ENCODE data around the gene RERE. TPM values are rescaled to one million over a fixed set of nuclear protein-coding genes. Genes with fewer than 3 reads are reported as not detected.

The RERE gene
- total RNA-seq, 1 donor from 2014 or later = 134 TPM

- no peak for DNase-seq (ENCODE audit: low spot score)
- ATAC-seq = no peak
- intact Hi-C loops (cut with DNase I) = no loop called here
These were observed 373.8 kb downstream of the RERE start for GRCh38 chr1:8443558-8444194.

DNA sequence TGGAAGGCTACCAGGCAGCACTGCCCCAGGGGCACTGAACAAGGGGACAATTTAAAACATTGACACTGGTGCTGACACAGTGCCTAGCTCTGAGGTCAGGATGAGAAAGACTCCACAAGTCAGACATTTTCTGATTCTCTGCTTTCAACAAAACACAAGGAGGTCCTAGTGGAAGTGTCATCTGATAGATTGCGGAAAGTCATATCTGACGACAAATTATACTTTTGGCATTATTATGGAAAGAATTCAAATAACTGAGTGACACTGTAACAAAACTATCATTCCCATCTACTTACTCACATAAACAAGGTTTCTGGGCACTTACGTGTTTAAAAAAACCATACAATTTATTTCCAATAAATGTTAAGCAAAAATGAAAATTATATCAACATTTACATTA lies 376.0 kb downstream of the RERE start:
- DNase-seq (ENCODE audit: low spot score) (no peak), ATAC-seq (no peak)
- intact Hi-C loops (cut with DNase I) = no loop called here

GRCh38 chr1:8439015-8439702 lies 378.3 kb downstream of the RERE start:
- ATAC-seq = peak; percentile 97
- intact Hi-C loops (cut with DNase I) = no loop called here
- DNase-seq (ENCODE audit: low spot score) = peak; percentile 90

- ATAC-seq (peak; percentile 73), DNase-seq (ENCODE audit: low spot score) (no peak)
- intact Hi-C loops (cut with DNase I) = no loop called here
These were observed 379.0 kb downstream of the RERE start for GRCh38 chr1:8438489-8438888.

DNA sequence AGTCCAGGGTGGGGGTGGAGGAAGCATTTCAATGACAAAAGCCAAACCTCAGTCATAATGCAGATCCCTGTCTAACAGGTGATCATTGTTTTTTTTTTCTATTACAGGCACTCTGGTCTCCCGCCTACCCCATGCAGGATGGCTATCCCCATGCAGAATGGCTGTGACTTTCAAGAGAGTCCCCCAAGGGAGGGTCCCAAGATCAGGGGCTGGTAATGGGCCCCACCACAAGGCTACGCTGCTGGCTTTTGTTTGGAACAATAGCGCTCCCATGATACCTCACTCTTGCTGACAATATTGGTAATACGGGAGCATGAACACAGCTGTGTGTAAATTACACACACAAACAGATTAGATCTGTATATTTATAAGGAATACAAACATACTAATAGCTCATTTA lies 380.1 kb downstream of the RERE start:
- ATAC-seq = no peak
- intact Hi-C loops (cut with DNase I) = no loop called here
- DNase-seq (ENCODE audit: low spot score) = no peak

- intact Hi-C loops (cut with DNase I) = no loop called here
- ATAC-seq = no peak
These were observed 381.8 kb downstream of the RERE start for GRCh38 chr1:8435569-8436071.

DNA sequence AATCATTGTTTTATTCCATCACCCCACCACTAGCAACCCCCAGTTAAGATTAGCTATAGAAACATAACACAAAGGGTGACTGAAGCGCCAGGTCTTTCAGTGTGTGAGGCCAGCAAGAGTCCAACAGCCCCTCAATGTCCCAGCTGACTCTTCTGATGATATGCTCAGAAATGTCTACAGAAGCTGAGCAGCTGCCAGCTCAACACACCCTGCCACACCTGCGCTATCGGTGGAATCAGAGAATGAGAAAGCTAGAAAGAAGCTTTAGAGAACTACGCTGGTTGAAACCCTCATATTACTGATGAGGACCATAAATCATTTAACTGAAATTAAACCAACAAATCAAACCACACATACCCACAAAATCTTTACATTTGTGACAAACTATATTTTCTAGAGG lies 383.3 kb downstream of the RERE start:
- ATAC-seq (no peak), DNase-seq (ENCODE audit: low spot score) (no peak)
- intact Hi-C loops (cut with DNase I) = no loop called here

More at GRCh38 chr1:8435569-8436071, 381.8 kb downstream of the RERE start:
- no peak for DNase-seq (ENCODE audit: low spot score)

GRCh38 chr1:8431784-8432183 lies 385.7 kb downstream of the RERE start:
- intact Hi-C loops (cut with DNase I) = no loop called here
- DNase-seq (ENCODE audit: low spot score) (no peak), ATAC-seq (no peak)

DNA sequence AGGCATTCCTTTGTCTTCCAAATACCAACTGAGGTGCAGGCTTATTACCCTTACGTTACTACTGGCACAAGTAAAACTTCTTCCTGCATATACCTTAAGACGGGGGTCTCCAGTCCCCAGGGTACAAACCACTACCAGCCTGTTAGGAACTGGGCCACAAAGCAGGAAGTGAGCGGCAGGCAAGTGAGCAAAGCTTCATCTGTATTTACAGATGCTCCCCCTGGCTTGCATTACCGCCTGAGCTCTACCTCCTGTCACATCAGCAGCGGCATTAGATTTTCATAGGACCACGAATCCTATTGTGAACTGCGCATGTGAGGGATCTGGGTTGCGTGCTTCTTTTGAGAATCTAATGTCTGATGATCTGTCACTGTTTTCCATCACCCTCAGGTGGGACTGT lies 386.4 kb downstream of the RERE start:
- intact Hi-C loops (cut with DNase I) = no loop called here
- no peak for ATAC-seq
- no peak for DNase-seq (ENCODE audit: low spot score)

GRCh38 chr1:8430476-8430875 lies 387.0 kb downstream of the RERE start:
- no peak for DNase-seq (ENCODE audit: low spot score)
- ATAC-seq = no peak
- intact Hi-C loops (cut with DNase I) = no loop called here

- intact Hi-C loops (cut with DNase I) = no loop called here
- ATAC-seq (no peak), DNase-seq (ENCODE audit: low spot score) (no peak)
These were observed 387.8 kb downstream of the RERE start for GRCh38 chr1:8429549-8430110.

GRCh38 chr1:8428441-8428840 lies 389.0 kb downstream of the RERE start:
- intact Hi-C loops (cut with DNase I) = no loop called here
- DNase-seq (ENCODE audit: low spot score) (no peak), ATAC-seq (no peak)

GRCh38 chr1:8427986-8428385 lies 389.5 kb downstream of the RERE start:
- intact Hi-C loops (cut with DNase I) = no loop called here
- ATAC-seq = peak; percentile 47
- no peak for DNase-seq (ENCODE audit: low spot score)

DNA sequence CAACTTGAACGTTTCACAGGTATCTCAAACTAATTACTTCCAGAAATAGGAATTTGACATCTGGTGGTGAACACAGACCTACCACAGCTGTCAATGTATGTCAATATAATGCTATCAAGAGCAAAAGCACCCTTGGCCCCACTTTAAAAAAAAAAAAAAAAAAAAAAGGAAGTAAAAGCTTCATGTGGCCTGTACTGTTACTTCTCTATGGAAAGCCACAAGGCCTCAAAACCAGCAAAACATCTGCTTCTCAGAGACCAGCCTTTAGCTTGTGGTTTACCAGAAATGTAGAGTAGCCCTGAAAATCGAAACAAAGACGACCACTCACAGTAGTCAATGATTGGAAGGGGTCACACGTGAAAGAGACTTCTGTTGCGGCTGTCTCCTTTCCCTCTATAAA lies 389.9 kb downstream of the RERE start:
- ATAC-seq (peak; percentile 10), DNase-seq (ENCODE audit: low spot score) (no peak)
- intact Hi-C loops (cut with DNase I) = no loop called here

DNA sequence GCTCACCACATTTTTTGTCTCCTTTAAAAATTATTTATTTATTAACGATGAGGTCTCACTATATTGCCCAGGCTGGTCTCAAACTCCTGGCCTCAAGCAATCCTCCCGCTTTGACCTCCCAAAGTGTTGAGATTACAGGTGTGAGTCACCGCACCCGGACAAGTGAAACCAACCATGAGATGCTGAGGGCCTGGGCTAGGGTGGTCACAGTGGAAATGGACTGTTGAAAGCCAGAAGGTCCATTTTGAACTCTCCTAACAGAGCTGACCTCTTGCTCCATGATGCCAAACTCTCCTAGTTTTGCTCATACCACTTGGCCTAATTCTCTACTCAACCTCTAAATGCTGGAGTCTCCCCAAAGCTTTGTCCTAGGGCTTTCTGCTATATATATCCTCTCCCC lies 390.4 kb downstream of the RERE start:
- DNase-seq (ENCODE audit: low spot score) = no peak
- ATAC-seq = no peak
- intact Hi-C loops (cut with DNase I) = no loop called here

DNA sequence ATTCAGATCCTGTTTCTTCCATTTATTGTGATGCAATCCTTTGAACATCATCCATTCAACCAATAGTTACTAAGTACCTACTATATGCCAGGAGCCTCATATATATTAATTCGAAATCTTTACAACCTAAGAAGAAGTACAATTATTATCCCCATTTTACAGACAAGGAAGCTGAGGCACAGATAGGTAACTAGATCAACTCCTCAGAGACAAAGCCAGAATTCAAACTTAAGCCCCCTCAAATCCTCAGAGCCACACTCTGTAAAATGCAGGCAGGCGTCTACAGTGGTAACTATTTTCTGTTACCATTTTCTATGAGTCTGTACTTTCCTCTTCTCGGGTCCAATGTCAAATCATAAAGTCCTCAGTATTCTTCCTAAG lies 391.7 kb downstream of the RERE start:
- ATAC-seq (no peak), DNase-seq (ENCODE audit: low spot score) (no peak)
- intact Hi-C loops (cut with DNase I) = no loop called here

DNA sequence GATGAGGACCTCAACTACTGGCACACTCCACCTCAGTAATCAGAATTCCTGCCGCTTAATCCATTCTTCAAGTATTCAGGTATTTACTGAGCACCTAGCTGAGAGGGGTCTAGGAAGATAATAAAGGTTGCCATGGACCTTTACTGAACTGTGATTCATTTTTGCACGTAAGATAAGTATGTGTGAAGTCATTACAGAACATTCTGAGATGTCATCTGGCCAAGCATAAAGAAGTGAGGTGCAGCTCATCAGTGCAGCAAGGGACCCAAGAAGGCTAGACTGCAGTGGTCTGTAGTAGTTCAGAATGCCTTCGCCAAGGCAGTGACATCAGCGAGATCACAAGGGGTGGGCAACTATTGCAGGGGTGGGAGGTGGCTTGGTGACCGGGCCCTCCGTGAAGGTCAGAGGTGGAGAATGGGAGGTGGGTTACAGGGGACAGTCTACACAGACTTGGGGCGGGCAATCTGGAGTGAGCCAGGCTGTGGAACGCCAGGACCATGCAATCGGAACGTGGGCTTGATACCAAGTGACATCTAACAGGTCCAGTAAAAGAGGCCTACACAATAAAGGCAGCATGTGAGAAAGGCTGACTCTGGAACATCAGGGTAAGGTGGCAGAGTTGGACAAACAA lies 392.2 kb downstream of the RERE start:
- intact Hi-C loops (cut with DNase I) = no loop called here
- ATAC-seq (no peak), DNase-seq (ENCODE audit: low spot score) (no peak)

DNA sequence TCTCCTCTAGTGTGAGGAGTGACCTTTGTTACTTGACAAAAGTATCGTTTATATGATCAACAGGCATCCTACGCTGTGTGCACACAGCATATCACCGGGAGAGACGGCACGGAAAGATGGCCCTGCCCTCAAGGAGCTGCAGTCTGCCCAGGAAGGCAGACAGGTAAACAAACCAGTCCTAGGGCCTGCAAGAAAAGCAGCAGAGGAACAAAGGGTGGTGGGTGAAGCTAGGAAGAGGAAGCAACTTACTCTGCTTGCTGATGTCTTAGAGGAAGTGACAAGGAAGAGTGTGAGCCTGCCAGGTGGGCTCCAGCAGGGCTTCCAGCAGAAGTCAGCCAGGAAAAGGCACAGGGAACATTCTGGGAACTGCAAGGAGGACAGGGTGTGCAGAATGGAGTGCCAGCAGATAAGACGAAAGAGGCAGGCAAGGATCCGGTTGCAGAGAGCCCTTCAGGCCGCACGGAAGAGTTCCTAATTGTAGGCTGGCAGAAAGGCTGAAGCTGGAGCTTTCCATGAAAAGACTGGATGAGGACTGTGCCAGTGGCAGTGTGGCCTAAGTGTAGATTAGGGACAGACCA lies 392.8 kb downstream of the RERE start:
- ATAC-seq = peak; percentile 17
- intact Hi-C loops (cut with DNase I) = no loop called here

DNA sequence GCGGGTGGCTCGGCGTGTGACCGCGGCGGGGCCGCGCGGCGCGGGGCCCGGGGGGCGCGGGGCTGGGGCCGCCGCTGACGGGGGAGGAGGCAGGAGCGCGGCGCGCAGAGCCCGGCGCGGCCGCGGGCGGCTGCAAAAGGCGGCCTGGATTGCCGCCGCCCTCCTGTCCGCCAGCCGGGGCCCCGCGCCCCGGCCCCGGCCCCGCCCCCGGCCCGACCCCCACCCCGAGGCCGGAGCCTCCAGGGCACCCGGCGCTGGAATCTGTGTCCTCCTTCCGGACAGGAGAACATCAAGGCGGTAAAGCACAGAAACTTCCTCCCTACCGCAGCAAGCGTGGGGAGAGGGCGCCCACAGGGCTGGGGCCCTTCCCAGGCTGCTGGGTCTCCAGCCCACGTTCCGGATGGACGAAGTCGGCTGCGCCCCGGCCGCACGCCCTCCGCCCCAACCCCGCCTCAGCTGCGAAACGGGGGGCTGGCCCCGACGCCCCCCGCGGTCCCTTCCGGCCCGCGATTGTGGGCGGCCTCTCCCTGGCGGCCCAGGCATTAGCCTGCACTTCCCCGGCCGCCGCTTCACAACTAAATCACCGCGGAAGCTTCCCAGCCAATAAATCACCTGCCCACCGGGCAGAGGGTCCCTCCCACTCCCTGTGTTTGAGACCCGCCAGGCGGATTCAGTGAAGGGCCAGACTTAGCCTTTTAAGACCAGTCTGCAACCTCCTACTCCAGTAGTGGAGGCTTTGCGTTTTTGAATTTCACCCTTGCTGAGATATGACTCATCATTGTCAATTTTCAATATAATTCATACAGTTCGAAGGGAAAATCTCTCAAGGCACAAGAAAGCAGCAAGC lies 393.5 kb downstream of the RERE start:
- intact Hi-C loops (cut with DNase I) = no loop called here
- peak; percentile 76 for DNase-seq (ENCODE audit: low spot score)

More for the DNA sequence above, 392.8 kb downstream of the RERE start:
- no peak for DNase-seq (ENCODE audit: low spot score)

More for the DNA sequence above, 393.5 kb downstream of the RERE start:
- ATAC-seq = peak; percentile 47
